ENCODE results near the gene PLEKHA7. TPM values are rescaled to one million over a fixed set of nuclear protein-coding genes. Genes with fewer than 3 reads are reported as not detected.

The PLEKHA7 gene
- total RNA-seq, 2 experiments from 2014 or later, result 0.13 TPM; not detected in 1

DNA sequence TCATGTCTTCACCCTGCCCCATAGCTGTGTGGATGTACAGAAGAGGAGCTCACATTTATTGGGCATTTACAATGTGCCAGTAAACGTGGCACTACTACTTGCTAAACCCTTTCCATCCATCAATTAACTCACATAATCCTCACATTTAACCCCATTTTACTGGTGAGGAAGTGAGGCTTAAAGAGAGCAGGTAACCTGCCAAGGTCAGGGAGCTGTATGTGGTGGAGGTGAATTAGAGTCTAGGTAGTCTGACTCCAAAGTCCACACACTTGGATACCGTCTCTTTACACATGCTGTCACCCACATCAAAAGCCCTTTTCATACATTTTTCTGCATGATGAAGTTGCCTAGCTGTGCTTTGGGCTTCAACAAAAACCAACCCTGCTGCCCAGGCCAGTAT, 10.8 kb downstream of the PLEKHA7 start:
- BruUV-seq (replicated peaks), result no TSS peak
- intact Hi-C loops (cut with micrococcal nuclease; ENCODE audit: unreplicated experiment), result no loop called here
- CTCF ChIA-PET (ENCODE audit: unreplicated experiment), result no interaction called here

DNA sequence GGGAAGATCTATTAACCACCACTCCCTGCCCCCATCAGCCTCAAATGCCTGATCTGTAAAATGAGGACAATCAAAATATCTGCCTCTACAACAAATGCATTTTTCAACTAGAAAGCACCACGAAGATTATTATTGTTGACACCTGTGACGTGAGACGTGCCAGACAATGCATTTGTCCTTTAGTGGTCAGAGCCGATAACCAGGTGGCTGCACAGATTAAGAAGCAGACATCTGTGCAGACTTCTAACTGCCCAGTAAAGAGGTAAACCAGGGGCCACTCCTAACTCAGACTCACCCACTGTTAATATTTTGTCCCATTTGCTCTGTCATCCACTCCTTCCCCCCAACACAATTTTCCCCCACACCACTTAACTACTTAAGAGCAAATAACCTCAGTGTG, 11.7 kb downstream of the PLEKHA7 start:
- ChIA-PET CTCF (ENCODE audit: unreplicated experiment) (no interaction called here), POLR2A (no interaction called here)
- Histone ChIP-seq H4K20me1 (ENCODE audit: insufficient read depth, low read length) (no peaks in the 10 kb centered on the region), H3K4me2 (ENCODE audit: low read length) (no peak overlapping the region), H3K9me2 (ENCODE audit: insufficient read depth, low read length) (no peaks in the 10 kb centered on the region), H3K79me2 (ENCODE audit: insufficient read depth, low read depth, low read length) (no peaks in the 10 kb centered on the region), H3K9me3 (ENCODE audit: low read length) (no peaks in the 10 kb centered on the region), H3K4me3 (ENCODE audit: low read depth, low read length, poor library complexity, severe bottlenecking) (no peak overlapping the region), H3K27ac (ENCODE audit: low read depth, low read length, poor library complexity, severe bottlenecking) (no peak overlapping the region), H3K4me1 (ENCODE audit: insufficient read depth, low read length, poor library complexity, severe bottlenecking) (no peaks in the 10 kb centered on the region), H3K36me3 (ENCODE audit: insufficient read depth, low read length) (no peaks in the 10 kb centered on the region), H2AFZ (ENCODE audit: low read length) (no peak overlapping the region)
- TF ChIP-seq EZH2phosphoT487 (IDR thresholded peaks at IDR 0.05; ENCODE audit: borderline replicate concordance, low read depth, low read length), result no peak
- TF ChIP-seq, protein P1, sequence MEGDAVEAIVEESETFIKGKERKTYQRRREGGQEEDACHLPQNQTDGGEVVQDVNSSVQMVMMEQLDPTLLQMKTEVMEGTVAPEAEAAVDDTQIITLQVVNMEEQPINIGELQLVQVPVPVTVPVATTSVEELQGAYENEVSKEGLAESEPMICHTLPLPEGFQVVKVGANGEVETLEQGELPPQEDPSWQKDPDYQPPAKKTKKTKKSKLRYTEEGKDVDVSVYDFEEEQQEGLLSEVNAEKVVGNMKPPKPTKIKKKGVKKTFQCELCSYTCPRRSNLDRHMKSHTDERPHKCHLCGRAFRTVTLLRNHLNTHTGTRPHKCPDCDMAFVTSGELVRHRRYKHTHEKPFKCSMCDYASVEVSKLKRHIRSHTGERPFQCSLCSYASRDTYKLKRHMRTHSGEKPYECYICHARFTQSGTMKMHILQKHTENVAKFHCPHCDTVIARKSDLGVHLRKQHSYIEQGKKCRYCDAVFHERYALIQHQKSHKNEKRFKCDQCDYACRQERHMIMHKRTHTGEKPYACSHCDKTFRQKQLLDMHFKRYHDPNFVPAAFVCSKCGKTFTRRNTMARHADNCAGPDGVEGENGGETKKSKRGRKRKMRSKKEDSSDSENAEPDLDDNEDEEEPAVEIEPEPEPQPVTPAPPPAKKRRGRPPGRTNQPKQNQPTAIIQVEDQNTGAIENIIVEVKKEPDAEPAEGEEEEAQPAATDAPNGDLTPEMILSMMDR (conservative IDR thresholded peaks at IDR 0.05; ENCODE audit: low read length), result no peak
- no peak for DNase-seq (ENCODE audit: low spot score)
- intact Hi-C loops (cut with micrococcal nuclease; ENCODE audit: unreplicated experiment), result no loop called here
- no TSS peak for BruUV-seq (replicated peaks)

More for the DNA sequence above, 10.8 kb downstream of the PLEKHA7 start:
- no peak for TF ChIP-seq EZH2phosphoT487 (IDR thresholded peaks at IDR 0.05; ENCODE audit: borderline replicate concordance, low read depth, low read length)
- TF ChIP-seq, protein P1 (conservative IDR thresholded peaks at IDR 0.05; ENCODE audit: low read length), result no peak
- Histone ChIP-seq H3K27ac (ENCODE audit: low read depth, low read length, poor library complexity, severe bottlenecking) (no peak overlapping the region), H3K4me1 (ENCODE audit: insufficient read depth, low read length, poor library complexity, severe bottlenecking) (no peaks in the 10 kb centered on the region), H2AFZ (ENCODE audit: low read length) (no peak overlapping the region), H3K4me3 (ENCODE audit: low read depth, low read length, poor library complexity, severe bottlenecking) (no peak overlapping the region), H3K9me2 (ENCODE audit: insufficient read depth, low read length) (no peaks in the 10 kb centered on the region), H3K79me2 (ENCODE audit: insufficient read depth, low read depth, low read length) (no peaks in the 10 kb centered on the region), H3K36me3 (ENCODE audit: insufficient read depth, low read length) (no peaks in the 10 kb centered on the region), H4K20me1 (ENCODE audit: insufficient read depth, low read length) (no peaks in the 10 kb centered on the region), H3K4me2 (ENCODE audit: low read length) (no peak overlapping the region), H3K9me3 (ENCODE audit: low read length) (no peaks in the 10 kb centered on the region)
- POLR2A ChIA-PET, result no interaction called here
- no peak for DNase-seq (ENCODE audit: low spot score)

DNA sequence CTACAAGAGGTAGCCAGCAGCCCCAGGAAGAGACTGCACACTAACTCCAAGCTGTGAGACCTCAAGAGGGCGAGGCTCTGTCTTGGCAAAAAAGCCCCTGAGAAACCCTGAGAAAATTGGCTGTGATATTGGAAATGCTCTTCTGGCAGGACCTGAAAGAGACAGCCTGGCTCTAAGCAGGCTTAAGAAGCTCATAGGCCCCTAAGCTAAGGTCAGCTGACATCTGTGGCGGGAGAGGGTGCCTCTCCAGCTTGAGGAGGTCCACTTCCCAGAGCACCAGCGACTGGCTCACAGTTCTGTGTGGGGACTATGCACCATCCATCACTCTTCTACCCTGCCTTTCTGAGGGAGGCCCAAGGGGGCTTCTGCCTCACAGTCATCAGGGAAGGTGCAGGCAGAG, 12.4 kb downstream of the PLEKHA7 start:
- H3K9me3 ChIP-seq (ENCODE audit: low read length), result no peaks in the 10 kb centered on the region
- no peaks in the 10 kb centered on the region for H3K4me1 ChIP-seq (ENCODE audit: insufficient read depth, low read length, poor library complexity, severe bottlenecking)
- no peak for DNase-seq (ENCODE audit: low spot score)
- intact Hi-C loops (cut with micrococcal nuclease; ENCODE audit: unreplicated experiment), result no loop called here
- H3K4me3 ChIP-seq (ENCODE audit: low read depth, low read length, poor library complexity, severe bottlenecking), result no peak overlapping the region
- no peaks in the 10 kb centered on the region for H3K36me3 ChIP-seq (ENCODE audit: insufficient read depth, low read length)
- CTCF ChIA-PET (ENCODE audit: unreplicated experiment), result no interaction called here
- TF ChIP-seq, protein P1 (conservative IDR thresholded peaks at IDR 0.05; ENCODE audit: low read length), result no peak
- TF ChIP-seq EZH2phosphoT487 (IDR thresholded peaks at IDR 0.05; ENCODE audit: borderline replicate concordance, low read depth, low read length), result no peak
- H3K9me2 ChIP-seq (ENCODE audit: insufficient read depth, low read length), result no peaks in the 10 kb centered on the region
- no peak overlapping the region for H3K4me2 ChIP-seq (ENCODE audit: low read length)
- POLR2A ChIA-PET, result interaction anchor here (0.7 kb wide), 1 partner anchor 1305 kb away, joined by 3 read pairs; no protein-coding TSS in a partner anchor
- H4K20me1 ChIP-seq (ENCODE audit: insufficient read depth, low read length), result no peaks in the 10 kb centered on the region
- no TSS peak for BruUV-seq (replicated peaks)
- H3K79me2 ChIP-seq (ENCODE audit: insufficient read depth, low read depth, low read length), result no peaks in the 10 kb centered on the region
- H3K27ac ChIP-seq (ENCODE audit: low read depth, low read length, poor library complexity, severe bottlenecking), result no peak overlapping the region
- H2AFZ ChIP-seq (ENCODE audit: low read length), result no peak overlapping the region
